ENCODE measurements around the gene STARD9.
"Not testable (repeated sequence)": the region's sequence is repeated elsewhere in the genome, so short reads cannot be mapped to it uniquely, and the experiment has no call there.

The STARD9 gene

GRCh38 chr15:42730135-42730534 lies 154.7 kb downstream of the STARD9 start:
- no peak for DNase-seq (ENCODE audit: low spot score)

- DNase-seq (ENCODE audit: low spot score): no peak
Measured at GRCh38 chr15:42730536-42730935, 155.1 kb downstream of the STARD9 start.

DNA sequence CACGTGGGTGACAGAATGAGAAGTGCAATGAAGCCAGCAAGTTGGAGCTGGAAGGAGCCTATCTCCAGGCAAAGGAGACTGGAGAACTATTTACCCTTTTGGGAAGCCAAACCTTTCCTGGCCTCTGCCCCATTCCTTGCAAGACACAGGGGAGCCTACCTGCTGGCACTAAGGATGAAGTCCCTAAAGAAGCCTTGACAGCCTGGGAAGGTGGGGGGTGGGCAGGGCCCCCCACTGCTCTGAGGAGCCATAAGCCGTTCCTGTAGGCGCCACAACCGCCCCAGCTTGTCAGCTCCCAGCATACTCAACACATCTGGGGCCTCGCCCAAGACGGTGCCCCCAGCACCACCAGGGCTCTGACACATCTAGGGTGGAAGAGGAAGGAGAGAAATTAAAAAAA lies 156.1 kb downstream of the STARD9 start:
- no peak for DNase-seq (ENCODE audit: low spot score)

GRCh38 chr15:42732095-42732827 lies 156.9 kb downstream of the STARD9 start:
- no peak for DNase-seq (ENCODE audit: low spot score)

DNA sequence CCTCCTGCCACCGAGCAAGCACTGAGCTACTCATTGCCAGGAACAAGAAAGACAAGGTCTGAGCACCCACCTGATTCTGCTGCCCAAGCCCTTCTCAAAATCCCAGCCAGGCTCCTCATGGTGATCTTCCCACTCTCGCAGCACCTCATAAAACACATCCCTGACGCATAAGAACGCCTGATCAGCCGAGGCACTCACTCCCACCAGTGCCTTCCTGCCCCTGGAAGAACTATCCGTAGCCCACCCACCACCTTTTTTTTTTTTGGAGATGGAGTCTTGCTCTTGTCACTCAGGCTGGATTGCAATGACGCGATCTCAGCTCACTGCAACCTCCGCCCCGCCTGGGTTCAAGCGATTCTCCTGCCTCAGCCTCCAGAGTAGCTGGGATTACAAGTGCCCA lies 157.6 kb downstream of the STARD9 start:
- DNase-seq (ENCODE audit: low spot score): no peak

GRCh38 chr15:42734076-42734672 lies 158.8 kb downstream of the STARD9 start:
- DNase-seq (ENCODE audit: low spot score): no peak

DNA sequence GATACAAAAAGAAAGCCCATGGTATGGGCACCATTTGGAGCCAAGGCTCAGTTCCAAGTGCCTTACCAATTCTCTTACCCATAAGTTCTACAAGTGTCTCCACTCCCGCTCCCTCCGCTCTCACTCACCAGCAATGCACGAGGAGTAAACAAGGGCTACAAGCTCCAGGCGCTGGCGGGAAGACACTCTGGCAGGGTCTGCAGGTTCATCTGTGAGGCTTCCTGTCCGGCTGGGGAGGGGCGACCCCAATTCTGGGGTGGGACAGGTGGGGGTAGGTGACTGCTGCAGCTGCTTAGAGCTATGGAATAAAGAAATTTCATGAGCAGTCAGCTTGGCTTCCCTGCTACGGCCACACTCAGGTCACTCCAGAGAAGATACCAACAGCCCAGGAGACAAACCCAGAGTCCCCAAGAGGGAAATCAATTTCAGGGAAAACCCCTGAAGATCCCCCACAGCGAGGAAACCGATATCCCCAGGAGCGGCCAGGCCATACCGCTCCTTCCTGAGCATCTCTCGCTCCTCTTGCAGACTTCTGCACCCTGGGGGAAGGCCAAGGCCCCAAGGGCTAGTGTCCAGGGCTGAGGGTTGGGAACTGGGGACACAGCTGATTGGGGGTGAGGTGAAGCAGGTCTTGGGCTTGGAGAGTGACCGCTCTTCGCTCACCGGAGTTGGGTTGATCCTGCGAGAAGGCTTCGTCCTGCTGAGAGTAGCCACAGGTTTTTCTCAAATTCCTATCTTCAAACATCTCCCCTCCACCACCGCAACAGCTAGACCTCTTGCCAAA lies 160.2 kb downstream of the STARD9 start:
- no peak for DNase-seq (ENCODE audit: low spot score)

DNA sequence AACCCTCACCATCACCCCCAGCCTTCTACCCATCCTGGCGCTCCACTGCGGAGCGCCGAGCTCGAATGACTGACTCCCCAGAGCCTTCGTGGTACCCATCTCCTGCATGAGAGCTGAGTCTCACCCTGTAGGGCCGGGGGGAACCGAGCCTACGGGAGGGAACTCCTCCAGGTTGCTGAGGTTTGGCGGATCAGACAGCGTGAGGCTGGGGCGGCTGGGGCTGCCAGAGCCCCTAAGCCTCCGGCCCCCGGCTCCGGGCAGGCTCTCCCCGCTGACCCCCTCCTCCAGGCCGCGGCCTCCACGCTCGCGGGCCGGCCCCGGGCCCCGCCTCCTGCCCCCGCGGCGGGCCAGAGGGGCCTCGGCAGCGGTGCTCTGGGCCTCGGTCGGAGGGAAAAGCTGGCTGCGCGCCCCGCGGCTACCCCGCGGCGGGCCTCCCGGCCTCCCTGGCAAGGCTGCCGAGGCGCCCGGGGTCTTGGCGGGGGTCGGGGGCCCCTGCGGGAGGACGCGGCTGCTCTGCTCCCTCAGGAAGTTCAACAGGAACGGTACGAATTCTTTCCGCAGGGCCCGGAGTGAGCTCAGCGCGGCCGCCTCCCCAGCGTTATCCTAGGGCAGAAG lies 160.9 kb downstream of the STARD9 start:
- peak; percentile 72 for DNase-seq (ENCODE audit: low spot score)

GRCh38 chr15:42736793-42737528 lies 161.6 kb downstream of the STARD9 start, which contains the start of gene CDAN1:
Gene CDAN1, minus strand, starts transcription at chr15:42737128. Its CDS starts 26 bp downstream, at chr15:42737102.
- peak; percentile 100 for DNase-seq (ENCODE audit: low spot score)

GRCh38 chr15:42737529-42738328 lies 162.3 kb downstream of the STARD9 start:
- no peak for DNase-seq (ENCODE audit: low spot score)

- DNase-seq (ENCODE audit: low spot score): no peak
Measured at GRCh38 chr15:42741710-42742109, 166.3 kb downstream of the STARD9 start.

DNA sequence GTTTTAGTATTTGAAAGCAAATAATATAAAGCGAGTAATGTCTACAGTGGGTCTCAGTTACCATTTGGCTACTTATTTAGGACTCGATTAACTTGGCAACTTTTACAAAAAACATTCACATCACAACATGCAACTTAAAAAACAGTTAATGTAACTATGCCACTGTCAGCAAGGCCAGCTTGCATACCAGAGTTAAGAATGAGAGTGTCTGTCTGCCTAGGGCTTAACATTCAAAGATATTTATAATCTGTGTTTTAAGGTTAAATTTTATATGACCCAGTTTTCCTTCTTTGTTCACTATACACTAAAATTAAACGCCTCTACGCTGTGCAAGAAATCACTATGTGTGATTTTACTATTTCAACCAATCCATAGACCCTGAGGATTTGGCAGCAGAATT lies 166.7 kb downstream of the STARD9 start:
- no peak for DNase-seq (ENCODE audit: low spot score)

GRCh38 chr15:42744195-42744594 lies 168.8 kb downstream of the STARD9 start:
- no peak for DNase-seq (ENCODE audit: low spot score)

- DNase-seq (ENCODE audit: low spot score): no peak
Measured at GRCh38 chr15:42749266-42749665, 173.9 kb downstream of the STARD9 start.

GRCh38 chr15:42750306-42750705 lies 174.9 kb downstream of the STARD9 start:
- DNase-seq (ENCODE audit: low spot score): no peak

- no peak for DNase-seq (ENCODE audit: low spot score)
Measured at GRCh38 chr15:42759093-42759492, 183.7 kb downstream of the STARD9 start.

DNA sequence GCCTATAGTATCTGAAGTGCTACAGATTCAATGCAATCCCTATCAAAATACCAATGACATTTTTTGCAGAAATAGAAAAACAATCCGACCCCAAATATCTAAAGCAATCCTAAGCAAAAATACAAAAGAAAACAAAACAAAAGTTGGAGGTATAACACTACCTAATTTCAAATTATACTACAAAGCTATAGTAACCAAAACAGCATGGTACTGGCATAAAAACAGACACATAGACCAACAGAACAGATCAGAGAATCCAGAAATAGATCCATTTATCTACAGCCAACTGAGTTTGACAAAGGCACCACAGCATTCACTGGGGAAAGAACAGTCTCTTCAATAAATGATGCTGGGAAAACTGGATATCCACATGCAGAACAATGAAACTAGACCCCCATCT lies 185.4 kb downstream of the STARD9 start:
- DNase-seq (ENCODE audit: low spot score): no peak

DNA sequence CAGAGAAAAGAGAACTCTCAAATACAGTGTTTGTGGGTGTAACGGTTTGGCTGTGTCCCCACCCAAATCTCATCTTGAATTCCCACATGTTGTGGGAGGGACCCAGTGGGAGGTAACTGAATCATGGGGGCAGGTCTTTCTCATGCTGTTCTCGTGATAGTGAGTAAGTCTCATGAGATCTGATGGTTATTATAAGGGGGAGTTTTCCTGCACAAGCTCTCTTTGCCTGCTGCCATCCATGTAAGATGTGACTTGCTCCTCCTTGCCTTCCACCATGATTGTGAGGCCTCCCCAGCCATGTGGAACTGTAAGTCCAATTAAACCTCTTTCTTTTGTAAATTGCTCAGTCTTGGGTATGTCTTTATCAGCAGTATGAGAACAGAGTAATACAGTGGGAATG lies 186.4 kb downstream of the STARD9 start:
- DNase-seq (ENCODE audit: low spot score): not testable (repeated sequence)

DNA sequence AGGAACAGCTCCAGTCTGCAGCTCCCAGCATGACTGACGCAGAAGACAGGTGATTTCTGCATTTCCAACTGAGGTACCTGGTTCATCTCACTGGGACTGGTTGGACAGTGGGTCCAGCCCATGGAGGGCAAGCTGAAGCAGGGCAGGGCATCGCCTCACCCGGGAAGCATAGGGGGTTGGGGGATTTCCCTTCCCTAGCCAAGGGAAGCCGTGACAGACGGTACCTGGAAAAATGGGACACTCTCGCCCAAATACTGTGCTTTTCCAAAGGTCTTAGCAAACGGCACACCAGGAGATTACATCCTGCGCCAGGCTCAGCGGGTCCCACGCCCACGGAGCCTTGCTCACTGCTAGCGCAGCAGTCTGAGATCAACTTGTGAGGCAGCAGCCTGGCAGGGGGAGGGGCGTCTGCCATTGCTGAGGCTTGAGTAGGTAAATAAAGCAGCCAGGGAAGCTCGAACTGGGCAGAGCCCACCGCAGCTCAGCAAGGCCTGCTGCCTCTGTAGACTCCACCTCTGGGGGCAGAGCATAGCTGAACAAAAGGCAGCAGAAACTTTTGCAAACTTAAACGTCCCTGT lies 188.8 kb downstream of the STARD9 start:
- not testable (repeated sequence) for DNase-seq (ENCODE audit: low spot score)

GRCh38 chr15:42766109-42766508 lies 190.7 kb downstream of the STARD9 start:
- DNase-seq (ENCODE audit: low spot score): not testable (repeated sequence)

Measured in D341Med (cell line).